C4-2B (cell line): ENCODE measurements around the gene SLC28A1.

Experiments used
- CTCF ChIP-seq: fragments of 450-650 bp; conservative IDR thresholded peaks from 2 replicates; pipeline ENCODE4 v1.5.1; 2017; ENCODE audit warnings: mild to moderate bottlenecking
- ZFX ChIP-seq: fragments of 450-650 bp; IDR thresholded peaks from 2 replicates; pipeline ENCODE4 v1.6.1; 2017

GRCh38 chr15:84874981-84875699 is 9.3 kb upstream of the SLC28A1 start:
- TF ChIP-seq CTCF (no peak), ZFX (no peak)
